GM12878 (cell line): ENCODE measurements around the gene KCNN3. TPM values are rescaled to one million over a fixed set of nuclear protein-coding genes. Genes with fewer than 3 reads are reported as not detected.

Experiments
- ATAC-seq: fragments of 200-7000 bp; cut with Tn5 transposase; 3 replicates; pipeline ENCODE4 v1.9.1; 2020; ENCODE audit warnings: mild to moderate bottlenecking, moderate library complexity
- BruUV-seq: library from RNA; stranded (reverse); fragments of 400-500 nt; replicated peaks from 2 replicates; lab custom pipeline; 2021; lab: Mats Ljungman, UMichigan
- CTCF ChIA-PET: fragments of 300-600 bp; sonication (Branson Sonifier 250); formaldehyde crosslinking; extraction: SDS; loops from one replicate; lab custom pipeline; 2021; ENCODE audit warnings: inconsistent platforms; lab: Yijun Ruan, JAX
- POLR2A ChIA-PET: fragments of 350-600 bp; formaldehyde crosslinking; extraction: SDS; loops from one replicate; lab custom pipeline; 2021; ENCODE audit warnings: inconsistent platforms; lab: Charles Lee
- RAD21 ChIA-PET: fragments of 300-600 bp; sonication (Branson Sonifier 250); formaldehyde crosslinking; loops from one replicate; lab custom pipeline; 2023; ENCODE audit warnings: antibody characterized with exemption; ENCODE audit not compliant: unreplicated experiment; lab: Charles Lee
- SMC1A ChIA-PET: fragments of 300-600 bp; sonication (Branson Sonifier 250); formaldehyde crosslinking; loops from one replicate; lab custom pipeline; 2023; ENCODE audit not compliant: unreplicated experiment, uncharacterized antibody; lab: Charles Lee
- DNase-seq: peaks from one replicate; pipeline ENCODE4 v3.0.0-alpha.2; 2011; ENCODE audit warnings: low read depth, low spot score
- FAIRE-seq: peaks from 3 replicates; lab custom pipeline; 2011; peaks lifted over from hg19 to GRCh38; lab: Jason Lieb, UNC
- H2AFZ ChIP-seq: 2 replicates; pipeline ENCODE4 v1.6.0; 2011; ENCODE audit warnings: low read depth, low read length, control low read depth; ENCODE audit not compliant: control insufficient read depth
- H3K27ac ChIP-seq: 2 replicates; pipeline ENCODE4 v1.5.1; 2011; ENCODE audit warnings: control low read depth; ENCODE audit not compliant: control insufficient read depth, insufficient read depth
- H3K27me3 ChIP-seq, 2 experiments: replicated peaks in 1 of 2; 2 replicates each; pipeline versions ENCODE4 v1.6.0 to v1.6.1; 2011; ENCODE audit warnings: low read length in 1 of 2; ENCODE audit not compliant: control insufficient read depth in 2 of 2, insufficient read depth in 2 of 2
- H3K36me3 ChIP-seq, 2 experiments: 2 replicates each; pipeline ENCODE4 v1.5.1; 2011; ENCODE audit warnings: low read length in 1 of 2; ENCODE audit not compliant: control insufficient read depth in 2 of 2, insufficient read depth in 2 of 2
- H3K4me1 ChIP-seq: 2 replicates; pipeline ENCODE4 v1.6.1; 2011; ENCODE audit warnings: mild to moderate bottlenecking, low read length, moderate library complexity, mixed read lengths; ENCODE audit not compliant: control insufficient read depth, insufficient read depth
- H3K4me2 ChIP-seq: 2 replicates; pipeline ENCODE4 v1.6.0; 2011; ENCODE audit warnings: control low read depth; ENCODE audit not compliant: control insufficient read depth, insufficient read depth
- H3K4me3 ChIP-seq: fragments of 200-600 bp; sonication (generic); 2 replicates; pipeline ENCODE4 v1.5.1; 2016
- H3K79me2 ChIP-seq: 2 replicates; pipeline ENCODE4 v1.6.0; 2011; ENCODE audit warnings: low read length; ENCODE audit not compliant: control insufficient read depth, insufficient read depth
- H3K9ac ChIP-seq: 2 replicates; pipeline ENCODE4 v1.8.0; 2011; ENCODE audit warnings: low read length, control low read depth, mixed read lengths; ENCODE audit not compliant: control insufficient read depth, insufficient read depth
- H3K9me3 ChIP-seq: replicated peaks from 3 replicates; pipeline ENCODE4 v1.5.1; 2011; ENCODE audit warnings: mild to moderate bottlenecking, low read length; ENCODE audit not compliant: control insufficient read depth, insufficient read depth
- H4K20me1 ChIP-seq: 2 replicates; pipeline ENCODE4 v1.6.0; 2011; ENCODE audit not compliant: control insufficient read depth, insufficient read depth
- BACH1 ChIP-seq: fragments of 450-650 bp; IDR thresholded peaks from 2 replicates; pipeline ENCODE4 v1.6.1; 2017; ENCODE audit warnings: mild to moderate bottlenecking, borderline replicate concordance
- EED ChIP-seq: sonication (generic); IDR thresholded peaks from 2 replicates; pipeline ENCODE4 v1.6.1; 2016; ENCODE audit warnings: antibody characterized with exemption, low read depth
- GATAD2B ChIP-seq: fragments of 450-650 bp; conservative IDR thresholded peaks from 2 replicates; pipeline ENCODE4 v1.6.1; 2017; ENCODE audit warnings: low read depth, mild to moderate bottlenecking, moderate library complexity
- IKZF2 ChIP-seq, 2 experiments: fragments of 450-650 bp; IDR thresholded peaks; 2 replicates each; pipeline ENCODE4 v1.6.1; 2017; ENCODE audit warnings: mild to moderate bottlenecking in 2 of 2, moderate library complexity in 2 of 2
- KDM1A ChIP-seq: fragments of 200-600 bp; sonication (generic); IDR thresholded peaks from 2 replicates; pipeline ENCODE4 v1.6.1; 2016; ENCODE audit warnings: borderline replicate concordance
- NR2C1 ChIP-seq: fragments of 450-650 bp; IDR thresholded peaks from 2 replicates; pipeline ENCODE4 v1.6.1; 2017; ENCODE audit warnings: antibody characterized with exemption, mild to moderate bottlenecking, moderate library complexity
- NR2C2 ChIP-seq: IDR thresholded peaks from 2 replicates; pipeline ENCODE4 v1.6.1; 2011; ENCODE audit warnings: borderline replicate concordance, low read depth; ENCODE audit not compliant: control insufficient read depth, insufficient read length
- POLR2A ChIP-seq: IDR thresholded peaks from 2 replicates; pipeline ENCODE4 v1.6.1; 2011; ENCODE audit warnings: low read depth, mild to moderate bottlenecking, low read length
- POLR2AphosphoS5 ChIP-seq: IDR thresholded peaks from 2 replicates; pipeline ENCODE4 v1.6.1; 2011; ENCODE audit warnings: mild to moderate bottlenecking, low read length, inconsistent platforms
- POU2F2 ChIP-seq: IDR thresholded peaks from 3 replicates; pipeline ENCODE4 v1.6.1; 2011; ENCODE audit warnings: low read depth, mild to moderate bottlenecking, low read length, borderline replicate concordance
- RCOR1 ChIP-seq: conservative IDR thresholded peaks from 2 replicates; pipeline ENCODE4 v1.6.1; 2012; ENCODE audit warnings: low read depth, low read length, improper control_type of control experiment
- SPI1 ChIP-seq: IDR thresholded peaks from 2 replicates; pipeline ENCODE4 v1.6.1; 2011; ENCODE audit warnings: low read depth, mild to moderate bottlenecking, low read length, moderate library complexity, borderline replicate concordance; ENCODE audit not compliant: insufficient read depth
- SUPT20H ChIP-seq: IDR thresholded peaks from 2 replicates; pipeline ENCODE4 v1.6.1; 2011; ENCODE audit warnings: low read depth, mild to moderate bottlenecking, low read length, moderate library complexity, borderline replicate concordance; ENCODE audit not compliant: control insufficient read depth
- TBL1XR1 ChIP-seq: IDR thresholded peaks from 2 replicates; pipeline ENCODE4 v1.6.1; 2012; ENCODE audit warnings: low read depth, low read length, improper control_type of control experiment
- USF1 ChIP-seq: IDR thresholded peaks from 2 replicates; pipeline ENCODE4 v1.6.1; 2011; ENCODE audit warnings: borderline replicate concordance, low read depth, mild to moderate bottlenecking, moderate library complexity, mixed read lengths, low read length; ENCODE audit not compliant: insufficient read depth; ENCODE audit errors: extremely low read length
- WRNIP1 ChIP-seq: IDR thresholded peaks from 2 replicates; pipeline ENCODE4 v1.6.1; 2011; ENCODE audit warnings: low read depth, low read length, improper control_type of control experiment, borderline replicate concordance
- ZNF24 ChIP-seq: fragments of 450-650 bp; IDR thresholded peaks from 2 replicates; pipeline ENCODE4 v1.6.1; 2017; ENCODE audit warnings: antibody characterized with exemption, mild to moderate bottlenecking
- ZSCAN29 ChIP-seq: fragments of 450-650 bp; IDR thresholded peaks from 2 replicates; pipeline ENCODE4 v1.6.1; 2017; ENCODE audit warnings: mild to moderate bottlenecking, moderate library complexity
- WGBS: methylation state at CpG from one replicate; pipeline ENCODE4 v1.1.6; 2016; ENCODE audit warnings: low lambda C conversion rate; ENCODE audit not compliant: insufficient replicate concordance, insufficient coverage; ENCODE audit errors: missing lambda C conversion rate; 5-methylcytosine and 5-hydroxymethylcytosine counted together
- in situ Hi-C: fragments of 300-500 bp; cut with MboI; formaldehyde crosslinking; loops from 9 replicates; pipeline ENCODE4 v1.14.3; 2018; ENCODE audit warnings: mixed read lengths
- intact Hi-C: fragments of 100-400 bp; cut with micrococcal nuclease; formaldehyde crosslinking; loops from one replicate; pipeline ENCODE4 v1.14.2; 2022; ENCODE audit not compliant: unreplicated experiment
- polyA plus RNA-seq, 11 experiments: library from polyadenylated mRNA; depleted of rRNA in 4 of 11; unstranded in 6 of 11; stranded (reverse) in 5 of 11; fragments of >200 nt; fragmentation: Nextera tagmentation in 4 of 11; fragmentation: Illumina TruSeq in 1 of 11; extraction: Ambion mirVana in 4 of 11; extraction: Trizol in 1 of 11; gene quantifications; 1 replicate in 1 of 11; 2 replicates in 10 of 11; pipeline versions ENCODE4 v1.2.1 to v1.2.3, GENCODE V29; 2011 to 2016; ENCODE audit warnings: inconsistent platforms in 2 of 11, missing spikeins in 2 of 11, low read depth in 1 of 11
- total RNA-seq, 4 experiments: library from RNA; depleted of rRNA in 3 of 4; stranded (reverse); fragments of >200 nt in 3 of 4; fragmentation: Illumina TruSeq in 1 of 4; extraction: Trizol in 1 of 4; gene quantifications; 2 replicates each; pipeline versions ENCODE4 v1.2.1 to v1.2.3, GENCODE V29; 2013 to 2021
- TF ChIP-seq, protein P1 (sequence below): fragments of 150-350 bp; IDR thresholded peaks from 2 replicates; pipeline ENCODE4 v1.6.1; 2014; ENCODE audit warnings: mild to moderate bottlenecking, low read depth, low read length
- TF ChIP-seq, protein P2 (sequence below): fragments of 450-650 bp; IDR thresholded peaks from 2 replicates; pipeline ENCODE4 v1.6.1; 2016; ENCODE audit warnings: mild to moderate bottlenecking

The KCNN3 gene
- total and polyA plus RNA-seq, 10 of the 15 experiments (the other 5 are each of a cell fraction or from before 2014, with no cell fraction given): 3.5 to 26.4 (median 14.9) TPM

DNA sequence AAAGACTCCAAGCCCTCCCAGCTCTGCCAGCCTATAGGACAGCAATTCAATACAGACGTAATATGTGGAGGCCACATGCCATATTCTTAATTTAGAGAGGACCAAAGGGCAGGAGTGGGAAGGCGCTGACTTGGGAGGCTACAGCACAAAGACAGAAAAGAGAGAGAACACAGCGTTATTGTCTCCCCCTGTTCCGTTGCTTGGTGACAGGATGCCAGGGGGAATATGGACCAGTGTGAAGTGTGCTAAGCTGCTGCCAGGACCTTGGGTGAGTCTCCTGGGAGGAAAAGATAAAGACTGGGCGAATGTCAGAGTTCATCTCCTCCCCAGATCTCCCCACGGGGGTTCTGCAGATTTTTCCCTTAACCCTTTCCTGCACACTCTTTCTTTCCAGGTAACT, 160.0 kb downstream of the KCNN3 start:
- no peak overlapping the region for H3K9ac ChIP-seq
- POLR2A ChIA-PET: no interaction called here
- CTCF ChIA-PET: no interaction called here
- in situ Hi-C loops: no loop called here
- peaks cover 3% of the 10 kb centered on the region; the same call in 1 of the 2 replicates for H3K4me1 ChIP-seq
- SMC1A ChIA-PET: no interaction called here
- H3K4me3 ChIP-seq: no peak overlapping the region
- H2AFZ ChIP-seq: no peak overlapping the region
- no peak overlapping the region for H3K27ac ChIP-seq
- BruUV-seq: no TSS peak
- peaks cover 3 to 13% of the 10 kb centered on the region in 2 experiments; a peak in 3 of 4 replicates for H3K36me3 ChIP-seq
- no peaks in the 10 kb centered on the region; the same call in 2 of the 3 replicates for H3K9me3 ChIP-seq
- ATAC-seq (no peak), DNase-seq (no peak), FAIRE-seq (no peak)
- no peak overlapping the region for H3K4me2 ChIP-seq
- RAD21 ChIA-PET: no interaction called here
- H4K20me1 ChIP-seq: no peaks in the 10 kb centered on the region
- H3K79me2 ChIP-seq: no peaks in the 10 kb centered on the region
- intact Hi-C loops: no loop called here
- TF ChIP-seq ZSCAN29 (no peak), ZNF24 (no peak), RCOR1 (no peak), NR2C1 (no peak), NR2C2 (no peak), POLR2AphosphoS5 (no peak), BACH1 (no peak), GATAD2B (no peak), POLR2A (no peak), IKZF2 (IDR thresholded peaks at IDR 0.05) (no peak), KDM1A (no peak), POU2F2 (no peak), WRNIP1 (no peak), USF1 (no peak), EED (no peak), SUPT20H (no peak), SPI1 (no peak), TBL1XR1 (no peak)
- TF ChIP-seq, protein P1, sequence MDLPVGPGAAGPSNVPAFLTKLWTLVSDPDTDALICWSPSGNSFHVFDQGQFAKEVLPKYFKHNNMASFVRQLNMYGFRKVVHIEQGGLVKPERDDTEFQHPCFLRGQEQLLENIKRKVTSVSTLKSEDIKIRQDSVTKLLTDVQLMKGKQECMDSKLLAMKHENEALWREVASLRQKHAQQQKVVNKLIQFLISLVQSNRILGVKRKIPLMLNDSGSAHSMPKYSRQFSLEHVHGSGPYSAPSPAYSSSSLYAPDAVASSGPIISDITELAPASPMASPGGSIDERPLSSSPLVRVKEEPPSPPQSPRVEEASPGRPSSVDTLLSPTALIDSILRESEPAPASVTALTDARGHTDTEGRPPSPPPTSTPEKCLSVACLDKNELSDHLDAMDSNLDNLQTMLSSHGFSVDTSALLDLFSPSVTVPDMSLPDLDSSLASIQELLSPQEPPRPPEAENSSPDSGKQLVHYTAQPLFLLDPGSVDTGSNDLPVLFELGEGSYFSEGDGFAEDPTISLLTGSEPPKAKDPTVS: no peak
- TF ChIP-seq, protein P2, sequence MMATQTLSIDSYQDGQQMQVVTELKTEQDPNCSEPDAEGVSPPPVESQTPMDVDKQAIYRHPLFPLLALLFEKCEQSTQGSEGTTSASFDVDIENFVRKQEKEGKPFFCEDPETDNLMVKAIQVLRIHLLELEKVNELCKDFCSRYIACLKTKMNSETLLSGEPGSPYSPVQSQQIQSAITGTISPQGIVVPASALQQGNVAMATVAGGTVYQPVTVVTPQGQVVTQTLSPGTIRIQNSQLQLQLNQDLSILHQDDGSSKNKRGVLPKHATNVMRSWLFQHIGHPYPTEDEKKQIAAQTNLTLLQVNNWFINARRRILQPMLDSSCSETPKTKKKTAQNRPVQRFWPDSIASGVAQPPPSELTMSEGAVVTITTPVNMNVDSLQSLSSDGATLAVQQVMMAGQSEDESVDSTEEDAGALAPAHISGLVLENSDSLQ: no peak
- WGBS: 81% methylated on average over 6 of the region's 6 CpGs
- H3K27me3 ChIP-seq: no peaks in the 10 kb centered on the region
